WI38 (cell line): ENCODE data around the gene ROPN1B.

ENCODE experiments used
- H3K4me3 ChIP-seq: 2 replicates; pipeline ENCODE4 v1.5.1; 2011; ENCODE audit warnings: low read depth, mild to moderate bottlenecking, control low read depth, low read length
- TF ChIP-seq, protein P1 (sequence below): IDR thresholded peaks from 2 replicates; pipeline ENCODE4 v1.5.1; 2012; ENCODE audit warnings: low read depth, mild to moderate bottlenecking, control low read depth, low read length

ROPN1B gene

DNA sequence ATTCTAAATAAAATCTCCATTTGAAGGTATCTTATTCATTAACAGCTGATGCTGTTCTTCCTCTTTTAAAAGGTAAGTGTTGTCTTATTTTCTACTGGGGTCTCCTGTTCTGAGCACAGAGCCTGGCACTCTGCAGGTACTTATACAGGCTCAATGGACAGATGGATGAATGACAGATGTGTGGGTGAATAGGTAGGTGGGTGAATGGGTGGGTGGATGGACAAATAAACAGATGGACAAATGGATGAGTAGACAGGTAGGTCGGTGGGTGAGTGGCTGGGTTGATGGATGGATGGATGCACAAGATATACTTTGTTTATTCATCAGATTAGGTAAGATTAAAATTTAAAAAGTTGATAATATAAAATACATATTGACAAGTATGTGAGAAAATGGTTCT lies 61.5 kb downstream of the ROPN1B start:
- TF ChIP-seq, protein P1, sequence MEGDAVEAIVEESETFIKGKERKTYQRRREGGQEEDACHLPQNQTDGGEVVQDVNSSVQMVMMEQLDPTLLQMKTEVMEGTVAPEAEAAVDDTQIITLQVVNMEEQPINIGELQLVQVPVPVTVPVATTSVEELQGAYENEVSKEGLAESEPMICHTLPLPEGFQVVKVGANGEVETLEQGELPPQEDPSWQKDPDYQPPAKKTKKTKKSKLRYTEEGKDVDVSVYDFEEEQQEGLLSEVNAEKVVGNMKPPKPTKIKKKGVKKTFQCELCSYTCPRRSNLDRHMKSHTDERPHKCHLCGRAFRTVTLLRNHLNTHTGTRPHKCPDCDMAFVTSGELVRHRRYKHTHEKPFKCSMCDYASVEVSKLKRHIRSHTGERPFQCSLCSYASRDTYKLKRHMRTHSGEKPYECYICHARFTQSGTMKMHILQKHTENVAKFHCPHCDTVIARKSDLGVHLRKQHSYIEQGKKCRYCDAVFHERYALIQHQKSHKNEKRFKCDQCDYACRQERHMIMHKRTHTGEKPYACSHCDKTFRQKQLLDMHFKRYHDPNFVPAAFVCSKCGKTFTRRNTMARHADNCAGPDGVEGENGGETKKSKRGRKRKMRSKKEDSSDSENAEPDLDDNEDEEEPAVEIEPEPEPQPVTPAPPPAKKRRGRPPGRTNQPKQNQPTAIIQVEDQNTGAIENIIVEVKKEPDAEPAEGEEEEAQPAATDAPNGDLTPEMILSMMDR: no peak
- H3K4me3 ChIP-seq: no peak overlapping the region

DNA sequence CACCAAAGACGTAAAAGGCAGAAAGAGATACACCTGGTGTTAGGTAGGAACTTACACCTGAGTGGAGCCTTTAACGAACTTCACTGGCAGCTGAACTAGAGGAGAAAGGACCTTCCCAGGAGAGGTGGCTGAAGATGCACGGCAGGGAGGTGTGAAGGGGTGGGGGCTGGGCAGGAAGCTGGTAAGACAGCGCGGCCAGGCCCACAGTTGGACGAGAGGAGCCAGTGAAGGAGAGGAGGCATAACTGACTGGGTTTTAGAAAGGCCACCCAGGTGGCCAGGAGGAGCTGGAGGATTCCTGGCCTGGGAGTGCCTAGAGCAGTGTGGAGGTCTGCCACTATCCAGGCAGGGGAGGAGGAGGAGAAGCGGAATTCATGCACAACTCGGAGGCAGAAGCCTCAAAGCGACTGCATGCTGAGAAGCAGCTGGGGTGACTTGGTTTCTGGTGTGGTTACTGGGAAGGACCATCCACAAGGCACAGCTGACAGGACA lies 63.0 kb downstream of the ROPN1B start:
- TF ChIP-seq, protein P1: no peak
- H3K4me3 ChIP-seq: no peak overlapping the region
